PC-9 (cell line): Measurements from ENCODE around the gene IFNG-AS1.

Experiments
- EZH2 ChIP-seq: fragments of 200-600 bp; sonication (generic); IDR thresholded peaks from 2 replicates; pipeline ENCODE4 v1.8.0; 2017; ENCODE audit warnings: antibody characterized with exemption, low read depth
- TF ChIP-seq, protein P1 (sequence below): fragments of 200-600 bp; sonication (generic); conservative IDR thresholded peaks from 2 replicates; pipeline ENCODE4 v1.6.1; 2017; ENCODE audit warnings: mixed run types, antibody characterized with exemption, mild to moderate bottlenecking, moderate library complexity

DNA sequence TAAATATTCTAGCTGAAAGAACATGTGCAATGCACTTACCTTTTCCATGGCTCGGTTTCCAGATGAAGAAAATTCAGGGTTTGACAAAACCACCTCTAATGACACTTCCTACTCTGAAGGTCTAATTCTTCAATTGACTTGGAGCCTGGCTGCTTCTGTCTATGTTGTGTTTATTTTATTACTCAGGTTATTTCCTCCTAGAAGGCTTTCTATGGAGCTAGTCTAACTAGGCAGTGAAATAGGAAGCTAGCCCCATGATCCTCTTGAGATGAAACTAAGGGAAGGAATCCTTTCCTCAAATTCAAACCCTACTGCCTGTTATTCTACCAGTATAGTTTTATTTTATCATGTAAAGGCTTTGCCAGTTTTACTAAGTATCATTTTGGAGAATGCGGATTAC is 20.9 kb upstream of the IFNG-AS1 start:
- TF ChIP-seq, protein P1, sequence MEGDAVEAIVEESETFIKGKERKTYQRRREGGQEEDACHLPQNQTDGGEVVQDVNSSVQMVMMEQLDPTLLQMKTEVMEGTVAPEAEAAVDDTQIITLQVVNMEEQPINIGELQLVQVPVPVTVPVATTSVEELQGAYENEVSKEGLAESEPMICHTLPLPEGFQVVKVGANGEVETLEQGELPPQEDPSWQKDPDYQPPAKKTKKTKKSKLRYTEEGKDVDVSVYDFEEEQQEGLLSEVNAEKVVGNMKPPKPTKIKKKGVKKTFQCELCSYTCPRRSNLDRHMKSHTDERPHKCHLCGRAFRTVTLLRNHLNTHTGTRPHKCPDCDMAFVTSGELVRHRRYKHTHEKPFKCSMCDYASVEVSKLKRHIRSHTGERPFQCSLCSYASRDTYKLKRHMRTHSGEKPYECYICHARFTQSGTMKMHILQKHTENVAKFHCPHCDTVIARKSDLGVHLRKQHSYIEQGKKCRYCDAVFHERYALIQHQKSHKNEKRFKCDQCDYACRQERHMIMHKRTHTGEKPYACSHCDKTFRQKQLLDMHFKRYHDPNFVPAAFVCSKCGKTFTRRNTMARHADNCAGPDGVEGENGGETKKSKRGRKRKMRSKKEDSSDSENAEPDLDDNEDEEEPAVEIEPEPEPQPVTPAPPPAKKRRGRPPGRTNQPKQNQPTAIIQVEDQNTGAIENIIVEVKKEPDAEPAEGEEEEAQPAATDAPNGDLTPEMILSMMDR: no peak
- TF ChIP-seq EZH2: no peak
